AML-193 (cell line): Measurements from ENCODE around the gene MFSD11.
"Not testable (repeated sequence)": the region's sequence is repeated elsewhere in the genome, so short reads cannot be mapped to it uniquely, and the experiment has no call there.

Experiments used
- DNase-seq, 2 experiments: peaks; one replicate each; lab custom pipeline; 2025; lab: John Stamatoyannopoulos, UW

Gene MFSD11

GRCh38 chr17:76747716-76748363 is 9.9 kb downstream of the MFSD11 start:
- DNase-seq = no peak

GRCh38 chr17:76748657-76749056 is 10.7 kb downstream of the MFSD11 start:
- no peak for DNase-seq

DNA sequence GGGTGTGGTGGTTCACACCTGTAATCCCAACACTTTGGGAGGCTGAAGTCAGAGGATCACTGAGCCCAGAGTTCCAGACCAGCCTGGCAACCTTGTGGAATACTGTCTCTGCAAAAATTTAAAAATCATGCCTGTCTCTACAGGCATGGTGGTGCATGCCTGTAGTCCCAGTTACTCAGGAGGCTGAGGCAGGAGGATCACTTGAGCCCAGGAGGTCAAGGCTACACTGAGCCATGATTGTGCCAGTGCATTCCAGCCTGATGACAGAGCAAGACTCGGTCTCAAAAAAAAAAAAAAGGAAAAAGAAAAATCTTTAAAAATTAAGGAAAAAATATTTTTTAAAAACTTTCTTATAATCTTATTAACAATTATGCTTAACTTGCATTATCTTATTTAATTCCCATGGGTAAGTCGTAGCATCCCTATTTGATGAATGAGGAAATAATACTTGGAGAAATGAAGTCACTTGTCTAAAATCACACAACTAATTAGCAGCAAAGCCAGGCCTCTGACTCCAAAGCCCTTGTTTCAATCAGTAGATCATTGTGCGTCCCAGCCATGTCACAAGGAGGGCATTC is 13.6 kb downstream of the MFSD11 start:
- DNase-seq = no peak

DNA sequence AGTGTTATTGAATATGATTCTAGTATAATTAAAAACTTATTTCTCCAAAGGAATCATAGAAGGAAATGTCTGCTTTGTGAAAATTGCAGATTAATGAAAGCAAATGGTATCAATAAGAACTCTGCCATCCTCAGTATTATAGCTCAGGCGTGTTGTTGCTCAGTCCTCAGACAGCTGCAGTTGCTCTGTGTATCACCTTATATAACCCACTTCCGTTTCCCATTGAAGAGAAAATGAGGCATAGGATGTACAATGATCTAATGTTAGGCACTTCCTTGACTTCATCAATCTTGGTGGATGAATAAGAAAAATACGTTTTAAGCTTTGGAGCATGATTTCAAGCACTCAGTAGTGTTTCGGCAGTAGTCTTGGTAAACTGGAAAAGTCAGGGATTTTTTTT is 14.1 kb downstream of the MFSD11 start:
- no peak for DNase-seq

DNA sequence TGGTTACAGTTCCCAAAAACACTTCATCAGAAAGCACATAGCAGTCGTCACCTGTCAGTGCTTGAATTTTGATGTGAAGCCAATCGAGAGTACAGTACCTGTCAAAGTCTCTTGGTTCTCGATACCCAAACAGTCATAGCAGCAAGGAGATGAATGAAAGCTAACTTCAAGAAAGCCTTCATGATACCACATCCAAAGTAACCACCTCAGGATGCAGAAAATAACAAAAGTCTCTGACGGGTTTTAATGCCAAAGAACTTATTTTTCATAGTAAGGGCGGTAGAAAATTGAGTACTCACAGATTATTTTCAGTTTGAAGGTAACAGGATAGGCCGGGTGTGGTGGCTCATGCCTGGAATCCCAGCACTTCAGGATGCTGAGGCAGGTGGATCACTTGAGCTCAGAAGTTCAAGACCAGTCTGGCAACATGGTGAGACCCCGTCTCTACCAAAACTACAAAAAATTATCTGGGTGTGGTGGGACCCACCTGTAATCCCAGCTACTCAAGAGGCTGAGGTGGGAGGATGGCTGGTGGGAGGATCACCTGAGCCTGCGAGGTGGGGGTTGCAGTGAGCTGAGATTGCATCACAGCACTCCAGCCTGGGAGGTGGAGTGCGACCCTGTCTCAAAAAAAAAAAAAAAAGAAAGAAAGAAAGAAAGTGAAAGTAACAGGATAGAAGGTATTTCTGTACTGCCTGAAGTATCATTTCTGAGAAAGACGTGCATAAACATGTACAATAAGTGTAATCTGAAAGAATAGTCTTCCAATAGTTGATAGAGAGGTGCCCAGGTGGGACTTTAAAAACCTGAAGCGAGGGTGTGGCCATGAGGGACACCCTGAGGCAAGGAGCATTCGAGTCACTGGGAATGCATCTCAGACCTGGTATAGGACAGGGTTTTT is 15.4 kb downstream of the MFSD11 start:
- no peak for DNase-seq

DNA sequence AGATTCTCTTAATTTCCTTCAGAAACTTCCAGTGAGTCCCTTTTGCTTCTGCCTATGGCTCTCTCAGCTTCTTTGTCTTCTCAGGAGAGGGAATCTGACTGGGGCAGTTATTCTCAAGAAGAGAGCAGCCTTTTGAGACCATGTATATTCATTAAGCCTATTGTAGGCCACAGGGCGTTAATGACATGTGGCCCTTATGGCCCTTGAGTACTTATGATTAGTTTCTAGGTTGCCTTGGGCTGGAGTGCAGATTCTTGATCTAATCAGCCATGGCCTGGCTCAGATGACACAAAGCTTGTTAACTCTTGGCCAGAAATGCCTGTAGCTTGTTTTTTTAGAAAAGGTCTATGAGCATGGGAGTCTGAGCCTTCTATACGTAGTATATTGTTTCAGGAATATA is 17.4 kb downstream of the MFSD11 start:
- no peak for DNase-seq

- DNase-seq = no peak
These were observed 19.3 kb downstream of the MFSD11 start for GRCh38 chr17:76757256-76757655.

DNA sequence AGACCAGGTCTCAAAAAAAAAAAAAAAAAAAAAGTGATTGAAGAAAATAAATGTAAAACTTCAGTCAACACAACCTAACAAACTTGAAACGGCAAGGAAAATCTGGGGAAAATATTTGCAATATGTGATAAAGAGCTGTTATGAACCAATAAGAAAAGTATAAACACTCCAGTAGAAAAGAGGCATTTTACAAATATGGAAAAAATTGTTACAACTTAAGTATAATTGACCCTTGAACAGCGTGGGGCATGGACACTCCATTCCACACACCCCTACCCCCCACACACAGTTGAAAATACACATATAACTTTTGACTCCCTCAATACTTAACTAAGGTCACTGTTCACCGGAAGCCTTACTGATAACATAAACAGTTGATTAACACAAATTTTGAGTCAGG is 20.7 kb downstream of the MFSD11 start:
- no peak for DNase-seq

DNA sequence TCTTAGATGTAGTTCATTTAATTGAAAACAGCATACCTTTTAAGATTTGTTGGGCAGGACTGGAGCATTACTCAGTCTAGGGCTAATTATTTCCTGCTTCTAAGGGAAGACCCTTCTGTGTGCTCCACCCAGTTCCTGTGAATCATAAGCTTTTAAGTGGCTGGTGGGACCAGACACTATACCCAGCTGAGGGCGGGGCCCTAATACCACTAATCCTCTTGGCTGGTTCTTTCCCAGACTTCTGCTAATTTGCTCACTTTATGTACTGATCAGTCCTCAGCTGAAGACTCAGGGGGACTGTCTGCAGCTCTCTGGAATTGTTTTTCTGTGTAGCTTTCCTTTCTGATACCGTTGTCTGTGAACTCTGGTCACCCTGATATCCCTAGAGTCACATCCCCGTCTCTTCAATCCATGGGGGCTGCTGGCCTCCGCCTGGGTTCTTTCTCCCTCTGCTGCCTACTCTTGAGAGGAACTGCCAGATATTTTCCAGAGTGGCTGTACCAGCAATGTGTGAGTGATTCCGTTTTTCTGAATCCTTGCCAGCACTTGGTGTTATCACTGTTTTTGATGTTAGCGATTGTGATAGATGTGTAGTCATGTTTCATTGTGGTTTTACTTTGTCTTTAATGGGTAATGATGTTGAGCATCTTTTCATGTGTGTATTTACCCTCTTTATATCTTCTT is 35.1 kb downstream of the MFSD11 start:
- DNase-seq = no peak

GRCh38 chr17:76775021-76775600 is 37.2 kb downstream of the MFSD11 start:
- no peak for DNase-seq

GRCh38 chr17:76781056-76781982 is 43.4 kb downstream of the MFSD11 start:
- DNase-seq = no peak

- no peak for DNase-seq
These were observed 45.2 kb downstream of the MFSD11 start for GRCh38 chr17:76783146-76783545.

GRCh38 chr17:76784926-76785325 is 47.0 kb downstream of the MFSD11 start:
- no peak for DNase-seq

DNA sequence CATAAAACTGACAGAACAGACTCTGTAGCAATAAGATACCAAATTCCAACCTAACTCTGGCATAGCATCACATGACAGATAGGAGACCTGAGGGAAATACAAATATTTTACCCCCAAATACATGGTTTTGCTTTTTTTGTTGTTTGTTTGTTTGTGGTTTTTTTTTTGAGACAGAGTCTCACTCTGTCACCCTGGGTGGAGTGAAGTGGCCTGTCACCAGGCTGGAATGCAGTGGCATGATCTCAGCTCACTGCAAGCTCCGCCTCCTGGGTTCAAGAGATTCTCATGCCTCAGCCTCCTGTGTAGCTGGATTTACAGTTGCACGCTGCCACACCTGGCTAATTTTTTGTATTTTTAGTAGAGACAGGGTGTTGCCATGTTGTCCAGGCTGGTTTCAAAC is 49.9 kb downstream of the MFSD11 start:
- not testable (repeated sequence) for DNase-seq

DNA sequence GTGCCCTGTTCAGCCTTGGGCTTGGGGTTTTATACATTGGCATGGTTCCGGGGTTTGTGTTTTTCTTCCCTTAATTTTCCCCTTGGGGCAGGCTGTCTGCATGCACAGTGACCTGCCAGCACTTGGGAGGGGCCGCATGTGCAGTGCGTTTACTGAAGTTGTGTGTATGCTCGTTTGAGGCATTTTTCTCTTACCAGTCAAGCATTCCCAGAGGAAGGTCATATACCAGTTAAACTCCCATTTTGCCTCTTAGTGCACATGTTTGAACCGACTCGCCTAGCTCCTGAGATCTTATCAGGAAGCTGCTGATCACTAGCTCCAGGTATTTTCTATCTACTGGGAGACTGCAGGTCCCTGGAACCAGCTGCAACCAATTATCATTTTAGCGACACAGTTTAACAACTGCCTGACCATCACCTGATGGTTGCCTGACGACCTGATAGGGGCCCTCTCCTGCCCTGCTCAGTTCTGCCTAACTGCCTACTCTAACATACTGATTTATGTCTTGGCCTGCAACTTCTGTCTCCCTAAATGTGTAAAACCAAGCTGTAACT is 51.4 kb downstream of the MFSD11 start:
- DNase-seq = no peak

GRCh38 chr17:76791053-76791980 is 53.4 kb downstream of the MFSD11 start:
- peak; percentile 54 to 62 for DNase-seq

DNA sequence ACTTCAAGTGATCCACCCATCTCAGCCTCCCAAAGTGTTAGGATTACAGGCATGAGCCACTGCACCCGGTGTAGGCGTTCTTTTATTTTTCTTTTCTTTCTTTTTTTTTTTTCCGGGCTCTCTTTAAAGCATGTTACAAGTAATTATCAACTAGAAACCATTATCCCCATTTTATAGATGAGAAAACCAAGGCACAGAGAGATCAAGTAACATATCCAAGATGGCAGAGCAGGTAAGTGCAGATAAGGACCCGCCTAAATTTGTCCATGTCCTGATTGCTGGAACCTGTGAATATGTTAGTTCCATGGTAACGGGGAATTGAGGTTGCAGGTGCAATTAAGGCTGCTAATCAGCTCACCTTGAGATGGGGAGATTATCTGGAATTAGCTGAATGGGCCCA is 54.4 kb downstream of the MFSD11 start:
- DNase-seq = no peak

DNA sequence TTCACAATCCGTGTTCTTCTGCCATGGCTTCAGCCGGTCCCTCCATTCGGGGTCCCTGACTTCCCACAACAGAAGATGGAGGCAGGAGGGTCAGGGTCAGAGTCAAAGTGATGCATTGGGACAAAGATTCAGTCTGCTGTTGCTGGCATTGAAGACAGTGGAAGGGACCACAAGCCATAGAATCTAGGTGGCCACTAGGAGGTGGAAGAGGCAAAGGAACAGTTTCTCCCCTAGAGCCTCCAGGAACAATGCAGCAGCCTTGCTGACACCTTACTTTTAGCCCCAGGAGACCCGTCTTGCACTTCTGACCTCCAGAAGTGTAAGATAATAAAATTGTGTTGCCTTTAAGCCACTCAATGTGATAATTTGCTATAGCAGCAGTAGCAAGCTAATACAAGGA is 55.9 kb downstream of the MFSD11 start:
- peak; percentile 40 to 59 for DNase-seq

DNA sequence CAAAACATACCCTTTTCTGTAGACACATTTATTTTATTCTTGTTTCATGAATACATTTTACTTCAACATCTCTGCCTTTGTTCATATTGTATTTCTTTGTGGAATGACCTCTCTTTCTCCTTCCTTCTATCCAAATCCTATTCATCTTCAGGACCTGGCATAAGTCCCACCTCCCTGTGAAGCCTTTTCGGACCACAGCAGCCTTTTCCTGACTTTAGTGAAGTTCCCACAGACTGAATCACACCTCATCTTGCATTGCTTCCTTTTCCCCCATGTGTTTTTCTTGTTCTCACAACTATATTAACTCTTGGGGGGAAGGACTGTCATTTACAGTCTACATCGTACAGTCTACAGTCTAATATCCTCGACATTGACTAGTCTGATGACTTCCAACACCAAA is 58.2 kb downstream of the MFSD11 start:
- no peak for DNase-seq
